H4 (cell line): ENCODE results near the gene CRYBG3. TPM values are rescaled to one million over a fixed set of nuclear protein-coding genes. Genes with fewer than 3 reads are reported as not detected.

Experiments used
- DNase-seq: peaks from one replicate; pipeline ENCODE4 v3.0.0-alpha.2; 2015; ENCODE audit warnings: low spot score
- total RNA-seq: library from RNA; depleted of rRNA; stranded (reverse); fragments of >200 nt; shearing (Covaris generic); gene quantifications from 2 replicates; pipeline ENCODE4 v1.2.3, GENCODE V29; 2014; rRNA removed

The CRYBG3 gene
- total RNA-seq, 1 experiment from 2014 or later = 8.2 TPM

DNA sequence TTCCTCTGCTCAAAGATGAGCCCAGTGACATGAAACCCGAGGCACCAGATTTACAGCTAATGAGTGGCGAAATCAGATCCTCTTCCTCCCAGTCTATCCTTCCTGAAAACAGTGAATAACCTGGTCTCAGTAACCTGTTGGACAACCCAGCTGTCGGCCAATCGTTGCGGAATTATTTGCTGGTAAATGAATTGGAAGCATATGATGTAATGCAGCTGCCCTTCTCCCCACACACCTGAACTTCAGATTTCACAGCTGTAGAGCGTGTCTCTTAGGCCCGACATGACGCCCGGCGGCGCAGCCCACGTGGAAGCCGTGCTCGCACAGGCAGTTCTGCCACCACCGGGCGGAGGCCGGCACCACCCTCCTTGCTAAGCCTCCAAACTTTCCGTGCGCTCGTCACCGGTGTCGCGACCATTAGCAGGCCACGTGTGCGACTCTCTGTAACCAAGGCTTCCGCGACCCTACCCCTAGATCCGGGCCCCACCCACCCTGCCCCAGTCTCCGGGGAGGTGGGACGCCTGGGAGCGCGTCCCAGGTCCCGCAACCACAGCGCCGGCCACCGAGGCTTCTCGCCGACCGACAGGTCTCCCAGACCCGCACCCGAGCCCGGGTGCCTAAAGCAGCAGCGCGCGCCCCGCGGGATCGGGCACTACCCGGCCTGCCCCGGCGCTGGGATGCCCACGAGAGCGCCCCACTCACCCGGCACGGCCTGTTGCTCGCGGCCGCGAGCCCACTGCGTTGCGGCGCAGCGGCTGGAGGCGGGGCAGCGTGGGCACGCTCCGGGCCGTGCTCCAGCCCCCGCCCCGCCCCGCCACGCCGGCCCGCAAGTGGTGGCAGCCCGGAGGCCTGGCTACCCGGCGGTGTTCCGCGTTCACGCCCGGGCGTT, 150.1 kb downstream of the CRYBG3 start, which contains the start of gene RIOX2:
TSS of gene RIOX2 (minus strand) at position 753 of the 889 bp plus-strand sequence. CDS start 4,838 bp downstream, outside the sequence.
- DNase-seq = peak; percentile 68

- no peak for DNase-seq
Measured at GRCh38 chr3:97972976-97973375, 151.2 kb downstream of the CRYBG3 start.

DNA sequence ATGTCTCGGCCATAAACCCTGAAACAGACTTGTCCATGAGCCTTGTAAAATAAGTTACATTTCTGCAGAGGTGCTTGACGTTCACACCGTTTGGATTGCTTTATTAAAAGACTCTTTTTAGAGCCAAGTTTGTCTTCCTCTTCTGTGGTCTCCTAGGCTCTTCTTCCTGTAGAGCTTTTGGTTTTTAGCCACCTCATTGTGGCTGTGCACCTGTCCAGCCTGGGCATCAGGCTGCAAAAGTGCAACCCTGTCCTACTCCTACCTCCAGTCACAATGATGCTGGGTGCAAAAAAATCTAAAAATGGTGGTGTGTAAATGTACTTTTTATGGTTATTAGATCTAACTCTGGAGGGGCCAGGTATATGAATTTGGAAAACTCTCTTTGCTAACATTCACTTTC, 153.2 kb downstream of the CRYBG3 start:
- no peak for DNase-seq

DNA sequence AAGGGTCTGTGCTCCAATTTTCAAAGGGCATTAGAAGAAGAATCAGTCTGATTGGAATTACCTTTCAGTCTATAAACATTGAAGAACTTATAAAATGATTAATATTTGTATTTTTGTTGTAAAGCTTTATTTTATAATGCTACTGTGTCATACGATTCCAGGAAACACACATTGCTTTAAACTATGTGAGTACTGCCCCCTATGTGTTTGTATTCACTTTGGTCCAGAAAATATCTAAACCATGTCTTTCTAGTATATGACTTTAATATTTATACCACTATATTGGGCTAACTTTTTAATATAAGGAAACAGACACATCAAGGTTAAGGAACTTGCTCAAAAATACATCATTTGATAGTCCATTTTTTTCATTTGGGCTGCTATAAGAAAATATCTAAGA, 153.7 kb downstream of the CRYBG3 start:
- DNase-seq = no peak

- DNase-seq = peak; percentile 12
Measured at GRCh38 chr3:97979610-97980009, 157.8 kb downstream of the CRYBG3 start.

DNA sequence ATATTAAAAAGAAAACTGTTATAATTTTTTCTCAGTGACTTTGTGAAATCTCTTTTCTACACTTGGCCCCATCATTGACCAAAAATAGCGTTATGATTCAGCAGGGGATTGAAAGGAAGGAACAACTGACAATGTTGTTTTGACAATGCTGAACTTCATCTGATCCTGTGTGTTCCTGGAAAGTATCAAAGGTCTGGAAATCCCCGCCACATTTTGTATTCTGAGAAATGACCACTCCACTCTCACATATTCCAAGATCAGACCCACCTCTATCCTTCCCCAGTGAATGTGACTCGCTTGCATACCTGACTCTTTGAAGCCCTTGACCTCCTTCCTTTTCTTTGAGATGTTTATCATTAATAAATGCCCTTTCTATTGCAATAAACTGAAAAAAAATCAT, 160.1 kb downstream of the CRYBG3 start:
- DNase-seq = no peak

GRCh38 chr3:97983933-97984491, 162.2 kb downstream of the CRYBG3 start:
- no peak for DNase-seq

DNA sequence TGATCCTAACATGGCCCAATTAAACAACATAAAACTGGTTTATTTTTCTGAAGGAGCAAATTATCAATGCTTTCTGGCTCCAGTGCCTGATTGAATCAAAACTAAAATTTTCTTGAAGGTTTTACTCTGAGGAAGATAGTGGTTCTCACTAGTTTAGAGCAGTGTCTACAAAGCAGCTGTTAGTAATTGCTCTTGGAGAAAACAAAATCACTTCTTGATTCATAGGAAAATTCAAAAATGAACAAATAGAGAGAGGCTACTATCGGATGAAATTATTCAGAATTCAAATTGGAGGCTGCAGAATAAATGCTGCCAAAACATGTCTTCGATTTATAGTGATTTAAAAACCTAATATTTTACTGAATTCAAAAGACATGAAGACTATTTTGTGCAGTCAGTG, 165.5 kb downstream of the CRYBG3 start:
- DNase-seq = no peak

GRCh38 chr3:97988784-97989568, 167.2 kb downstream of the CRYBG3 start:
- DNase-seq = no peak

DNA sequence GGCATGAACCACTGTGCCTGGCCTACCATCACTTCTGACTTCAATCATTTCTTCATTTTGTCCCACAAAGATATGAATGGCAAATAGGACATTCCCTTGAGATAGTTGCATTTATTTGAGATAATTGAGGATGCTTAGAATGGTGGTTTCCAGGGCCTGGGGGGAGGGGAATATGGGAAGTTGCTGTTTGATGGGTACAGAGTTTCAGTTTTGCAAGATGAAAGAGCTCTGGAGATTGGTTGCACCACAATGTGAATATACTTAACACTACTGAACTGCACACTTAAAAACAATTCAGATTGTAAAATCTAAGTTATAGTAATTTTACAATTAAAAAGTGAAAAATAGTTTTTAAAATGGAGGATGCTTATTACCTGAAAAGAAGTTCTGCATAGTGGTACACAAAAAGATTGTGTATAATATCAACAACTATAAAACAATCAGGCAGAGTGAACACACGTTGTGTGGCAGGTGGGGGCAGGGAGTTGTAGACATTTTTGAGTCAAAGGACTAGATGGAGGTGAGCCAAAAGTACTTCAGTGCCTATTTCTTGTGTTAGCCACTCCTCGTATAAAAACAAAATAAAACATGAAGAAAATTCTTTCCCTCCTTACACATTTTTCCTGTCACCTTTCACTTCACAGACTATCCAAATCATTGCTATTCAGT, 168.9 kb downstream of the CRYBG3 start:
- no peak for DNase-seq

GRCh38 chr3:97991293-97991682, 169.5 kb downstream of the CRYBG3 start:
- no peak for DNase-seq

DNA sequence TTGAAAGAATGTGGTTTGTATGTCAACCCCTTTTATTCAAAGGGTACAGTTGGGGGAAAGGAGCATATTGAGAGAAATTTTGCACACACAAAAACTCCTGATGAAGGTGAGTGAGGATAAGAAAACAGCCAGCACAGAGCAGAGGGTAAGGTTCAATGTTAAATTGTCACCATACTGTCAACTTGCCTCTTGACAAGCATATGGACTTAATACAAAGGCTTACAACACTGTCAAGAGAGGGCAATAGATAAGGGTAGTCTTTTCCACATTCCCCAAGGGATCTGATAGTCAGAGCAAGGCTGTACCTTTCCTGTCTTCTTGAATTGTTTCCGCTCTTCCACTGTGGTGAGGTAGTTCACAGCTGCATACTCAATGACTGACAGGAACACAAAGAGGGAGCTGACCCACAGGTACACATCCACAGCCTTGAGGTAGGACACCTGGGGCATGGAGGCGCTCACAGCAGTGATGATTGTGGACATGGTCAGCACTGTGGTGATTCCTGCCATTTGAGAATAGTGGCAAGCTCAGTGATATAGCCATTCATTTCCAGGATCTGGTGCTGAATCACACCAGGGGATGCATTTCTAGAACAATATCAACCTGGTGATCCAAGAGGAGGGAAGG, 170.8 kb downstream of the CRYBG3 start:
- no peak for DNase-seq

DNA sequence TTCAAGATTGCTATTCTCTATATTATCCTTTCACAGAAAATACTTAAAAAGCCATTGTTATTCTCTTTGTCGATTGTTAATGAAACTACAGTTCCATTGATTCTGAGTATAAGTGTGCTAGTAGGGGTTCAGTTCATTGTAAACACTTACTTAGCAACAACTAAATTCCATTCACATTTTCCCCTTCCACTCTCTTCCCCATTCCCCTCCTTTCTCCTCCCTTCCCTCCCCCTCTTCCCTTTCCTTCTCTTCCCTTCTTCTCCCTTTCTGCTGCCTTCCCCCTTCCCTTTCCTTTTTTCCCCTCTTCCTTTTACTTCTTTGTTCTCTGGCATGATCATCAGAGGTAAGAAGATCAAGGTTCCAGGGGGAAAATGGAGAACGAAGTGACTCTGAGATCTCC, 171.7 kb downstream of the CRYBG3 start:
- DNase-seq = no peak

GRCh38 chr3:97994328-97994945, 172.6 kb downstream of the CRYBG3 start:
- DNase-seq = no peak

Other genes with a start within 250 kb of the CRYBG3 start
- 7.9 and 19.1 TPM in 2 replicates for gene ARL6, start 57.3 kb upstream of the CRYBG3 start, total RNA-seq
- gene RIOX2, start 150.4 kb downstream of the CRYBG3 start, total RNA-seq = 25.3 and 32.6 TPM in 2 replicates
- gene GABRR3, start 213.3 kb downstream of the CRYBG3 start, total RNA-seq = not detected in 2 replicates